Measurements from ENCODE around the gene KATNAL1. TPM values are rescaled to one million over a fixed set of nuclear protein-coding genes. Genes with fewer than 3 reads are reported as not detected.

Gene KATNAL1
- total RNA-seq, result 10 to 100 TPM; 10.6 to 12.3 TPM

DNA sequence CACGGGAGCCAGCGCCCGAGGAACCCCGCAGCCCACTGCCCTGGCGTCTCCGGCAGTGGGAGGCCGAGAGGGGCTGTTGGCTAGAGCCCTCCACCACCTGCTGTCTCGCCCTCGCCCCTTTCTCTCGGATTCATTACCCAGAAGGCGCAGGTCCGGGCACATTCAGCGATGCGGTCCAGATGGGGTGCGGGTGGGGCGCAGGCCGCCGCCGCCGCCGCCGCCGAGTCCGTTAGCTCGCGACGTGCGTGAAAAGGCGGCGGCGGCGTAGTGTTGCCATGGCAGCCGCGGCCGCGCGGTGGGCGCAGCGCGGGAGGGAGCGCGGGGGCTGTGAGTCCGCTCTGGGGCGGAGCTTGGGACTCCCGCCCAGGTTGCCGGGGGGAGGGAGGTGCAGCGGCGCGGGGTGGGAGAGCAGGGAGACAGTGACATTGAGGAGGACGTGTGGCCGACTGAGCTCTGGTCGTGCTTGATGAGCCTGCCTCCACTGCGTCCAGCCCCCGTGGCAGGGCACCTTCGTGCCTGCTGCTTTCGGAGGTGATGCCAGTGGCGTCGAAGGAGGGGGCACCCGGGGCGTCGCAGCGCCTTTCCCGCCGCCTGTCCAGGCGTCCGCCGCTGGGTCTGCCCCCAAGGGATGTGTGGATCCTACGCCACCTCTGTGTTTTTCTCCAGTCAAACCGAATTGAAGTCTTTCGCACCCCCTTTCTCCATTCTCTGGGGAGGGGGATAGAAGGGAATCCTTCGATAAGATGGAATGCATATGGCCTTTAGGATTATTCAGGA, at the start of gene KATNAL1:
Gene KATNAL1, minus strand, starts transcription at position 358 of the 777 bp plus-strand sequence. CDS start 23,774 bp downstream, outside the sequence.
- POLR2A ChIA-PET, result interaction anchor here (1.1 to 1.2 kb wide), 2 partner anchors 67 to 161 kb away, joined by 3 to 5 read pairs; no protein-coding TSS in a partner anchor
- CTCF ChIA-PET, result interaction anchor here (1.1 to 2.5 kb wide), 6 partner anchors 13 to 175 kb away, joined by 3 to 11 read pairs (median 3); no protein-coding TSS in a partner anchor

DNA sequence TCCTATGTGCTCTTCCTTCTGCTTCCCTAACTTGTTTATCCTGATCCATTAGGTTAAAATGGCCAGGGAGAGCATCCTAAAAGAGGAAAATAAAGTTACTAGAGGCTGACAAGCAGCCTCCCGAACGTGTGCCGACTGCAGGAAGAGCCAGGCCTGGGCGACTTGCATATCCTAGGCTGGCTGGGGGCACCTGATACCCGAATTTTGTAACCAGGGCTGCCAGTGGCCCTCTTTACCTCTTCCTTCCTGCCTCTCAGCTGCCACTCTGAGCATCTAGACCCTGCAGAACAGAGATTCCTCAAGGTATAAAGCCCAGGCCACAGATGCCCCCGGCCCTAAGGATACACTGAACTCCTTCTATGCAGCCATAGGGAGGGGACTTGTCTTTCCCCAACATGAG, 48.5 kb upstream of the KATNAL1 start:
- POLR2A ChIA-PET, result no interaction called here
- CTCF ChIA-PET, result interaction anchor here (1.4 kb wide), 1 partner anchor 223 kb away, joined by 3 read pairs; no protein-coding TSS in a partner anchor

DNA sequence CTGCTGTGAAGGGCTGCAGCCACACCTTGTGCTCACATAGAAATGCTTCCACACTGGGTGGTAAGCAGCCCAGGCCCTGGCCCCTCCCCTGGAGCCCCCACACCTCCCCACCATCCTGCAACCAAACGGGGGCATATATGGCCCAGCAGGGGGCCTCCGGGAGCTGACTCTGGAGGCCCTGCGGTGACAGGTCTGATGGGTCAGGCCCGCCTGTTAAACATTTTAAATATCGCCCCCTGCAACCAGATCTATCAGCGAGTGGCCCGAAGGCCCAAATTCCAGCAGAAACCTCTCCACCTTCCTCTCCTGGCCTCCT, 48.0 kb upstream of the KATNAL1 start:
- POLR2A ChIA-PET, result no interaction called here
- CTCF ChIA-PET, result interaction anchor here (1.4 kb wide), 1 partner anchor 223 kb away, joined by 3 read pairs; no protein-coding TSS in a partner anchor

- POLR2A ChIA-PET, result no interaction called here
- CTCF ChIA-PET, result interaction anchor here (1.4 kb wide), 1 partner anchor 222 kb away, joined by 3 read pairs; no protein-coding TSS in a partner anchor
These were observed 47.4 kb upstream of the KATNAL1 start for GRCh38 chr13:30354493-30355383.

DNA sequence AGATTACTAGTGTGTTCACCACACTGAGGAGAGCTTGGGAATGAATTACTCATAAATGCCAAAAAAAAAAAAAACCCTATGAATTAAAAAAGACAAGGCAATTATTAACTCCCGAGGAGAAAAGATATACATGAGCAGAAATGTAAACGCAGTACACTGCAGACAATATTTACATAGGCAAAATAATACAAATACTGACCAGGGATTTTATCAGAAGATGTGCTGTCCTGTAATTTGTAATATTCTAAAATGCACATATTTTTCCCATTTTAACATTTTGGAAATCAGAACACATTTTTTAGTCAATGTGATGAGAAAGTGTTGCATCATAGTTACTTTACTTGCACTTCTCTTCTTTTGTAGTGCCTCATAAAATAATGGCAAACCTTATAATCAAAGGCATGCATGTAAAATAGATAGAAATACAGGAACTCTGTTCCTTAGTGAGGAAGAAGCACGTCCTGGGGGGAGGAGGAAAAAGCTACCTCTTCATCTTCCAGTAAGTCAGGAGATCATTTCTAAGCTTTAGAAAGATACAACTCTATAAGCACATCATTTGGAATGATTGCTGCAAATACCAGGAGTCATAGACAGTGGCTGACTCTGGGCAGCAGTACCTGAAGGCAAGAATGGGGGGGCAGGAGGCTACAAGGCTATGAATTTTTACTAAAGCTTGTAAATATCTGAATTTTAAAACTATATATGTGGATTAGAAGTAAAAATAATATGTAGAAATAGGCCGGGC, 46.3 kb upstream of the KATNAL1 start:
- POLR2A ChIA-PET, result no interaction called here

DNA sequence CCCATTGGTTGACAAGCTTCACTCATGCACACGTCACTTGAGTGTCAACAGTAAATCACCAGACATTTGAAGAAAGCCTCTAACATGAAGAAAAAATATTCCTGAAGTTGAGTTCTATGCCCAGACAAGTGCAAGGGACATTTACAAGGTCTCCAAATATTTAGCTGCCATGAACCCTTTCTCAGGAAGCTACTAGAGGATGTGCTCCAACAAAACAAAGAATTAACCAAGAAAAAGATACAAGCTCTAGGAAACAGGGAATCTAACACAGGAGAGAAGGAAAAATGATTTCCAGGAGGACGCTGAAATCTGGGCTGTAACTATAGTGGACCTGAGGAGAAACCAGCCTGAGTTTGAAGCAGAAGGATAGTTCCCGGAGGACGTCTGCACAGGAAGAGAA, 45.7 kb upstream of the KATNAL1 start:
- ChIA-PET POLR2A (no interaction called here), CTCF (interaction anchor here (0.7 to 1.4 kb wide), 2 partner anchors 46 to 178 kb away, joined by 3 read pairs; partner anchors contain the start of gene KATNAL1)

More for the DNA sequence above, 46.3 kb upstream of the KATNAL1 start:
- CTCF ChIA-PET, result interaction anchor here (0.6 to 0.7 kb wide), 2 partner anchors 79 to 179 kb away, joined by 3 read pairs; no protein-coding TSS in a partner anchor

DNA sequence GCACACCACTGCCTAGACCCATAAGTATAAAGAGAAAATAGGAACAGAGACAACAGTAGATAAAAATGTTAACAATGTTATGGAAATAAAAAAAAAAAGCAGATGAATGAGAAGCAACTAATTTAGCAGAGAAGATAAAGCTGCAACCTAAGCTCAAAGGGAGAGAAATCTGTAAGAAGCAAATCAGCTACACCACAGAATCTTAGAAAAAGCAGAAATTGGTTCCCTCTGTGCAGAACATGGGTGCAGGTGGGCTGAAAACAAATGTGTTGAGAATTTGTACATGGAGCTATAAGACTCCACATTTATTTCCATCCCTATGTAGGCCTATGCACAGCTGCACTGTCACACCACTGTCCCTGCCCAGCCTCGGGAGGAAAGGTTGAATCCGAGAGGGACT, 44.8 kb upstream of the KATNAL1 start:
- ChIA-PET CTCF (interaction anchor here (0.6 to 1.4 kb wide), 4 partner anchors 11 to 220 kb away, joined by 3 to 5 read pairs (median 4); partner anchors contain the start of gene KATNAL1), POLR2A (no interaction called here)

DNA sequence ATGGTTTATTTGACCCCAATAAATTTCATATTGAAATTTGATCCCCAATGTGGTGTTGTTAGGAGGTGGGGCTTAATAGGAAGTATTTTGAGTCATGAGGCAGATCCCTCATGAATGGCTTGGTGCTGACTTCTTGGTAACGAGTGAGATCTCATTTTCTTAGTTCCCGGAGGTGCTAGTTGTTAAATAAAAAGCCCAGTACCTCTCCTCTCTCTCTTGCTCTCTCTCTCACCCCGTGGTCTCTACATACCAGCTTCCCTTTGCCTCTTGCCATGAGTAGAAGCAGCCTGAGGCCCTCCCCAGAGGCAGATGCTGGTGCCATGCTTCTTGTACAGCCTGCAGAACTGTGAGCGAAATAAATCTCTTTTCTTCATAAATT, 39.4 kb upstream of the KATNAL1 start:
- ChIA-PET CTCF (interaction anchor here (1.3 kb wide), 1 partner anchor 11 kb away, joined by 3 read pairs; no protein-coding TSS in a partner anchor), POLR2A (no interaction called here)

GRCh38 chr13:30346153-30346788, 38.9 kb upstream of the KATNAL1 start:
- CTCF ChIA-PET, result interaction anchor here (1.3 kb wide), 1 partner anchor 10 kb away, joined by 3 read pairs; no protein-coding TSS in a partner anchor
- POLR2A ChIA-PET, result no interaction called here

GRCh38 chr13:30345426-30346100, 38.2 kb upstream of the KATNAL1 start:
- ChIA-PET CTCF (interaction anchor here (1.3 kb wide), 1 partner anchor 10 kb away, joined by 3 read pairs; no protein-coding TSS in a partner anchor), POLR2A (no interaction called here)

DNA sequence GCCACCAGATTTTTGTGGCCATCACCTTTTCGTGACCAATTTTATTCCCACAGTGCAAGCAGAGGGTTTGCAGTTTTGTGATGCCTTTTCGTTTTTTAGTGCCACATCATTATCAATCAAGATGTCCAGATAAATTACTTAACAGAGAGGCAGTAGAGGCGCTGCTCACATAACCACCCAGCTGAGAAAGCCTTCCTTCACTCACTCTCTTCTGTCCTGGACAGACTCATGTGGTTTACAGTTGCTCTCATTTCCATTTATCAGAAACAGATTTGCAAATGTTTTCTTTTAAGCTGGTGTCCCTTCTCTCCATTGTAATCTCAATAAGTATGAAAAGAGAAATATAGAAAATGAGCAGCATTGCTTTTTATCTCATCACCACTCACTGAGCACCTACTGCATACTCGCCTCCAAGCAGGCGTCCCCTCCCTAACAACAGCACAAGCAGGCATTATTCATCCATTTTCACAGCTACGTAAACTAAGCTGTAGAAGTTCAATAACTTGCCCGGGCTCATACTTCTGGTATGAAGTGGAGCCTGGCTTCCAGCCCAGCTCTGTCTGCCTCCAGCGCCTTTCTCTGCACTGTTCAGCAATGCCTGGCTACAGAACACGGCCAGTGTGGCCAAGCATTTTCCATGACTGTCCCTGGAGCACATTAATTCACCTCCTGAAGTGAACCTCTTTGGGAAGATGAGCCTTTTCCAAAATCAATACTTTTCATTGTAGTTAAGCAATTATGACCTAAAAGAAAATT, 34.6 kb upstream of the KATNAL1 start:
- POLR2A ChIA-PET, result no interaction called here
- CTCF ChIA-PET, result no interaction called here

- POLR2A ChIA-PET, result no interaction called here
- CTCF ChIA-PET, result no interaction called here
These were observed 33.2 kb upstream of the KATNAL1 start for GRCh38 chr13:30340331-30341250.

DNA sequence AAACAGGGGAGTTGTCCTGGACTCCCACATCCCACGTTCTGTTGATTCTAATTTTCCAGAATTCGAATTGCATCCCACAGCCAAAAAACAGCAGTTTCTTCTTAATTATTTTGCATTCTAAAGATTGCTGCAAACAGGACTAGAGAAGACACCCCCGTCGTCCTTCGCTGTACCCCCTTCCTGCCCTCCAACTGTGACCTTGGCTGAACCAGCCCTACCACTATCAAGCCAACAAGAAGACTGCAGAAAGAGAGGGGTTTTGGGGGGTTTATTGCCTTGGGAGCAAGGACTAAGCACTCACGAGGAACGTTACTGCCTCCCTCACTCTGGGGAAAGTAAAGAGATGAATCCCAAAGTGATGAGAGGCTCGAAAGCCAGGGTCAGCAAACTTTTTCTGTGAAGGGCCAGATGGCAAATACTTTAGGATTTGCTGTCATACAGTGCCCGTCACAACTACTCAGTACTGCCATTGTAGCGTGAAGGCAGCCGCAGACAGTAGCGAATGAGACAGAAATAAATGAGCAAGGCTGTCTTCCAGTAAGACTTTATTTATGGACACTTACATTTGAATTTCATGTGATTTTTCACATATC, 32.5 kb upstream of the KATNAL1 start:
- ChIA-PET CTCF (no interaction called here), POLR2A (no interaction called here)

GRCh38 chr13:30338952-30339351, 31.6 kb upstream of the KATNAL1 start:
- POLR2A ChIA-PET, result no interaction called here
- CTCF ChIA-PET, result no interaction called here

DNA sequence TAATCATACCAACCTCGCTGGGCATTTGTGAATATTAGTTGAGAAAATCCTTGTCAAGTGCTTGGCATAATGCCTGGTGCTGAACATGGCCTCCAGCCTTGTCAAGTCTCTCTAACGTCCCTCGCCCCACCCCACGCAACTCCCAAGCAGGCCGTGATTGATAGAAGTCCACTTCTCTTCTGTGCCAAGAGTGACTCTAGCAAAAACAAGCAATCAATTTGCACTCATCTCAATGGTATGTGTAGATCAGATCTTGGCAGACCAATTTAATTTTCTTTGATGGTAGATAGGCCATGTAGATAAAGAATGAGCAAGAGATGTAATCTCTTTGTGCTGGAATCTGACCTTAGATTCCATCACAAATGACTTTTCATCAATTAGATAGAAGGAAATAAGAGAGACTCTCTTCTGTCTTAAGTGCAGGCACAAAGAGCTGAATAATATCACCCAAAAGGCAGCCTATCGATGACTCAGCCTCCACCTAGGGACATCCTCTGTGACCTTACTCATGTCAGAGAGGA, 31.0 kb upstream of the KATNAL1 start:
- ChIA-PET CTCF (no interaction called here), POLR2A (no interaction called here)

GRCh38 chr13:30337061-30337610, 29.8 kb upstream of the KATNAL1 start:
- ChIA-PET CTCF (no interaction called here), POLR2A (no interaction called here)
